Left renal cortex interstitium (tissue), 4 donors: Measurements from ENCODE around the gene GPR183. TPM values are rescaled to one million over a fixed set of nuclear protein-coding genes. Genes with fewer than 3 reads are reported as not detected.

Experiments
- DNase-seq, 4 donors: peaks; one replicate each; pipeline ENCODE4 v3.0.0-alpha.2; 2013; ENCODE audit warnings: low read depth in 4 of 4, low spot score in 2 of 4, missing footprints in 1 of 4
- polyA plus RNA-seq, 4 donors: library from polyadenylated mRNA; unstranded; fragments of 120-200 nt; gene quantifications; one replicate each; pipeline ENCODE4 v1.2.1, GENCODE V29; 2013; ENCODE audit not compliant: insufficient read length in 4 of 4

GPR183 gene
- polyA plus RNA-seq, 4 donors, result 2.1 to 5.0 (median 2.3) TPM

- no peak for DNase-seq
Observed at GRCh38 chr13:99273128-99273527, 34.1 kb downstream of the GPR183 start.

GRCh38 chr13:99272481-99272880, 34.7 kb downstream of the GPR183 start:
- no peak for DNase-seq

DNA sequence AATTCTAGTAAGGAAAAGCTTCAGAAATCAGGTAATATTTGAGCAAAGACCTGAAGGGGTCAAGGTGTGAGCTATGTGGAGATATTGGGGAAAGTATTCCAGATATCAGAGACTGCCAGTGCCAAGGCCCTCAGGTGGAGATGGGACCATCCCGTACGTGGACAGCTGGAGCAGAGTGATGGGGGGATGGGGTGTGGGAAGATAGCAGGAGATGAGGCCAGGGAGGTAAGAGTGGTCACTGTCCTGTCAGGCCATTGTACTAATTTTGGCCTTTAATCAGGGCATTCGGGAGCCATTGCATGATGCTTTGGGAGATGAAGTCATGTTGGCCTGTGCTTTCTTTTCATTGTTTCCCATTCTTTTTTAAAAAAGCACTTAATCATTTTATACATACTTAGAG, 36.0 kb downstream of the GPR183 start:
- DNase-seq, result no peak

GRCh38 chr13:99270518-99270917, 36.7 kb downstream of the GPR183 start:
- no peak for DNase-seq

DNA sequence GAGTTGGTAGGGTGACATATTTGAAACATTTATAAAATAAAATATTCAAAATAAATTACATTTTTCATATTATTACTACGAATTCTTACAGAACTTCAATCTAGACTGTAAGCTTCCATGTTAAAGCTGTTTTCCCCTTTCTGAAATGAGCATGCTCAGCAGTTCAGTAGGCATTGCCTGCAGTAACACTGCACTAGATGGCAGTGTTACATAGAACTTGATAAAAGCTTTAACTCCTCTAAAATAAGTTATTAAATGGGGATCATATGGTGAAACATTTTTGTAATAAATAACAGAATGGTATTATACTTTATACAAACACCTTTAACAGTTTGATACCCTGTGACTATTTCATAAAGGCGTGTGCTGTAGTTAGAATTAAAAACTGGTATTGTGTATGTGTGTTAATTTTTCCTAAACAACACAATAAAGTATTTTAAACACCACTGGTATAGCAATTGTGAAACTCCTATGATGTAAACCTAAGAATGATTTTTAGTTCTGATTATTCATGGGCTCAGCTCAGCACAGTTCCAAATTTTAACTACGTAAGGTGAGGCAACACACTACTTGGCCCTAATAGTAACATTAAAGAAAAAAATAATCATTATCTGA, 37.5 kb downstream of the GPR183 start:
- DNase-seq, result no peak

- DNase-seq, result no peak
Observed at GRCh38 chr13:99268822-99269221, 38.4 kb downstream of the GPR183 start.

- DNase-seq, result no peak
Observed at GRCh38 chr13:99267927-99268326, 39.3 kb downstream of the GPR183 start.

- DNase-seq, result no peak
Observed at GRCh38 chr13:99266827-99267226, 40.4 kb downstream of the GPR183 start.

DNA sequence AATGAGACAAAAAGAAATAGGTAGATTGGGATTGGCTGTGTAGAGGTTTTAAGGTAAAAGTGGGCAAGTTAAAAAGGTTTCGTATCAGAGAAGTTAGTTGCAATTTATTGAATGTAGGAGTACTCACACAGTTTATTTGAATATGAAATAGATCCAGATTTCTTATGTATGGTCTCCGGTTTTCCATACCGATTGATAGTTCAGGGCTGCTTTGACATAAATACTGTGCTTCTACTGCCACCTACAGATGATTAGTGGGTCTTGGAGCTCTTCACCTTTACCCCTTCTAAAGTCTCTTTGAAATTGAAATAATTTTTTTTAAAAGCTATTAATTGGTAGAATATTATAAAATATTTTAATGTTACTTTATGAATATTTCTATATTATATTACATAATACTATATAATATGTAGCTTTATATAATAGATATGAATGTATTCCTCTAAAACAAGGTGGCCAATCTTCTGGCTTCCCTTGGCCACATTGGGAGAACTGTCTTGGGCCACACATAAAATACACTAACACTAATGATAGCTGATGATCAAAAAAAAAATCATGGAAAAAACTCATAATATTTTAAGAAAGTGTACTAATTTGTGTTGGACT, 41.3 kb downstream of the GPR183 start:
- no peak for DNase-seq

- no peak for DNase-seq
Observed at GRCh38 chr13:99265162-99265800, 41.9 kb downstream of the GPR183 start.

- DNase-seq, result no peak
Observed at GRCh38 chr13:99264051-99264450, 43.1 kb downstream of the GPR183 start.

- no peak for DNase-seq
Observed at GRCh38 chr13:99263126-99263785, 43.9 kb downstream of the GPR183 start.

DNA sequence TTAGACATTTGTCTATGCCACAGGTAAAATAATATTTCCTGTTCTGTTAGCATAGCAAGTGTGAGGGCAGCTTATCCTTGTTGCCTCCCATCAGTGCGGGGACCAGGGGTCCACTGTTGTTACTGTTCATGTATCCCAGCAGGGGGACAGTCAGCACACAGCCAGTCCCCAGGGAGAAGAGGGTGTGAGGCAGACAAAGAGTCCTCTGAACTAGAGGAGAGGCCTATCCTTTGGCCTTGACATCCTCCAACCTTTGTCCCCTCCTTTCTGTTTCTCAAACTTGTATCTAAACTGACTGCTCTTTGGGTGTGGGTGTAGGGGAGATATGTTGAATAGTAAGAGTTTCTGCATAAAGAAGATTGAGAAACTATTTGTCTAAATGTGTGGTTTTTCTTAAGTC, 46.1 kb downstream of the GPR183 start:
- DNase-seq, result no peak

DNA sequence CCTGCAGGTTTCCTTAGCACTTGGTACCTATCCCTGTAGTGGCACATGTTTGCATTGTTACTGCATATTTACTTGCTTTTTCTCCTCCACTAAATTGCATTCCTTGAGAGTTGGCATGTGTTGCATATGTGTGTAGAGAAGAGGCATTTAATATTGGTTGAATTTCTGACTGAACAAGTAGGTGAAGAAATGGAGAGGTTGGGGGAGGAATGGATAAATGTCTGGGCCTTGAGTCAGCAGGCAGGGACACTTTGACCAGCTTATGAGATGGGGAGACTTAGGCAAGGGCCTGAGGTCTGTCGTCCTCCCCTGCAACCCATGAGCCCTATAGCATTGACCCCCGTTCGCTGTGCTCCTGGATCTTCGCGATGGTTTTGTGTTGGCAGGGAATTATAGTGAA, 47.0 kb downstream of the GPR183 start:
- no peak for DNase-seq

DNA sequence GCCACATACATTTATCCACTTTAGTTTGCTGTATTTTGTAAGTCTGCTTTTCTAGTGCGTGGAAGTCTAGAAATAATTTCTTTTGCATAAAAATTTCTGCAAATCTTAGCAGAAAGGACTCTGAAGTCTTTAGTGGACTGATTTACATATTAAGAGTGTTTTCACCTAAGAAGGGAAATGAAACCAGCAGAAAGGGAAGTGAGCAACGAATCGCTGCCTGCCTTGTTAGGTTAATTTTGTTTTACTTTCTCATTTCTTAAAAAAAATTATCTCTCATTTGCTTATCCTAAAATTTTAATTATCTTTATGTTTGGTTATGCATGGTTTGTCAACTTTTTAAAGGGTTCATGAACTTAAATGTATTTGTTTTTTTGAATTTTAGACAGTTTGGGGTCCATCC, 48.3 kb downstream of the GPR183 start:
- DNase-seq, result no peak

- DNase-seq, result no peak
Observed at GRCh38 chr13:99258210-99258860, 48.9 kb downstream of the GPR183 start, which contains the start of gene GPR18. GPR18 (minus strand) TSS chr13:99258379; CDS start chr13:99255872, 2,507 bp downstream.

- DNase-seq, result no peak
Observed at GRCh38 chr13:99257291-99257690, 49.9 kb downstream of the GPR183 start.

DNA sequence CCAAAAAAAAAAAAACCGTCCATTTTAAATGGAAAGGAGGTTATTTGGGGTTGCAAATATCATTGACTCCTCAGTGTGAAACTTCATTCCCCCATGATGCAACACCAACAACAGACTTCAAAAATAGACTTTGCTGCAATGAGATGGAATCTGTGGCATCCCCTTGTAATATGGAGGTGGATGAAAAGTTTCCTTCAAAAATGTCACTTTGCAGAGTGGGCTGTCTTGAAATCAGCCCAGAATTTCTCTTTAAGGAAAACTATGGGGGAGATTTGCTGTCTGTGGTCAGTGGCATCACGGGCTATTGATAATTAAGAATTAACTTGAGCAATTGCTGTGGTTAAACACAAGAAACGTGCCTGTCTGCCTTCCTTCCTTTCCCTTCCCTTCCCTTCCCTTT, 50.5 kb downstream of the GPR183 start:
- DNase-seq, result no peak

- no peak for DNase-seq
Observed at GRCh38 chr13:99256283-99256682, 50.9 kb downstream of the GPR183 start.

DNA sequence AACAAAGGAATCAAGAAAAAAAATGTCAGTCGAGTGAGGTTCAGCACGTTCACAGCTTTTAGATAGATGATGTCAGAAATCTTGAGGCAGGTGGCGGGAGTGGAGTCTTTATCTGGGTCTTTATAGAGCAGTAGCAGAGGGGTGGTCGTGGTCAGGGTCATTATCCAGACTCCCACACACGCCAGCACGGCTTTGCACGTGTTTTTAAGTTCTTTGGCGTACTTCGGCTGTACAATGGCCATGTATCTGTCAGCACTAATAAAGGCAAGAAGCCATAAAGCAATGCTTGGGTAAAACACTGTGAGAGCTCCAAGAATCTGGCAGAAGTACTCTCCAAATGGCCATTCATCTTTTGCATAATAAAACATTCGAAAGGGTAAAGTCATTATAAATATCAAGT, 51.9 kb downstream of the GPR183 start:
- no peak for DNase-seq

DNA sequence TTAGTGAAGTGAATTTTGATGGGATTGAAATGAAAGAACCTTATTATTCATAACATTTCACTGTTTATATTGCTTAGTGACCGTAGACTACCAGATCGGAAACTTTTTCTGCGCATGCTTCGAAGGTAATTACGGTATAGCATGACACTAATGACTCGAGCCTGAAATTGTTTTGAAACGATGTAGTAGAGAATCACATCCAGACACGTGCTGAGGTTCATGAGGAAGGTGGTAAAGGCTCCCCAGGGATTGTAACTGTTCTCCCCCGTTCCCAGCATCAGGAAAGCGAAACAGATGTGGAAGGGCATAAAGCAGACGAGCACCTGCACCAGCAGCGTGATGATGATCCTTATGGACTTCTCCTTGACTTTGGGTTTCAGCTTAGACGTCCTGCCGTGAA, 52.4 kb downstream of the GPR183 start:
- no peak for DNase-seq
